ENCODE results near the gene SLC51B. TPM values are rescaled to one million over a fixed set of nuclear protein-coding genes. Genes with fewer than 3 reads are reported as not detected.
A peak's percentile ranks its signal among the peaks of the same experiment; 100 is the strongest.
"Not testable (repeated sequence)": the region's sequence is repeated elsewhere in the genome, so short reads cannot be mapped to it uniquely, and the experiment has no call there.

The SLC51B gene
- total RNA-seq, 1 experiment from 2014 or later = not detected

DNA sequence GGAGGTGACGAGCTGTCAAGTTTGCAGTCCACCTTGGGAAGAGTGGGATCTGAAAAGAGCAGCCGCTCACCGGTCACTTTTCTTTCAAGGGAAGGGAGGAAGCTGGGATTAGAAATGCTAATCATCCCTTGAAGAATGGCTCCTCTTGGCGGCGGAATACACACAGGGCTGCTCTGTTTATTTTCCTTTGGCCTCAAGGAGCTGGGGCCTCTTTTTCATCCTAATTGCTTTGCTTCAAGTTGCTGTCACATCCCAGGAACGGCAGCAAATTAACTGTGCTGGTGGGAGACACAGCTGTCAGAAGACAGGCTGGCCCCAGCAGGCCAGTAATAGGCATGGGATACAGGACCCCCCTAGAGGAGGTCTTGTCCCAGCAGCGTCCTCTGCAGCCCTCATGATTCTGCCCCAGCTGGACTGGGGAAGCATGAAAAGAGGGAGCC, 38.1 kb downstream of the SLC51B start:
- DNase-seq (ENCODE audit: low read depth) = peak; percentile 37

DNA sequence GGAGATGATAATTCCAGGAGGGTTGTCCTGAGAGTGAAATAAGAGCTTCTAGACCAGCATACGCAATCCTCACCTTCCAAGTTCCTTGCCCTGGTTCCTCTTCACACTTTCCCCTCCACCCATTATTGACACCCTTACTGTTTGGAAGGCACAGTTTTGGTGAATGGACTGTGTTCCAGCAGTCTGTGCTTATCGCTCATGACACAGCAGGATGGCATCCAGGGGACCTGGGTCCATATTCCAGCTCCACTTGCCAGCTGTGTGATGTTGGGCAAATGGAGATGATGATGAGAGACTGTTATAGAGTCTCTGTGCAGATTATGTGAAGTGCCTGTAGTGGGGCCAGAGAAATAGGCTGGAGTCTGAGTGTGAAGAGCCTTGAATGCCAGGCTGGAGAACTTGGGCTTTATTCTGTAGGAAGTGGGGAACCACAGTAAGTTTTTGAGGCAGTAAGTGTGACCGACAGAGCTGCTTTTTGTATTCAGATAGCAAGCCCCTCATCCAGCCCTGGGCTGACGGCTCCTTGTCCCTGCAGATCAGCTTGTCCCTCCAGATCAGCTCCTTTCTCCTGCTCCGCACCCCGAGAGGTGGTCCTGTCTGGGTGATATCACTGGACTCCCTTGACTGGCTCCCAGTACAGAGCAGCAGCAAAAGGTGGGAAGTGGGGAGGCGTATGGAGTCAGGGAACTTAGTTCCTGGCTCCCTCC, 39.5 kb downstream of the SLC51B start:
- no peak for DNase-seq (ENCODE audit: low read depth)

DNA sequence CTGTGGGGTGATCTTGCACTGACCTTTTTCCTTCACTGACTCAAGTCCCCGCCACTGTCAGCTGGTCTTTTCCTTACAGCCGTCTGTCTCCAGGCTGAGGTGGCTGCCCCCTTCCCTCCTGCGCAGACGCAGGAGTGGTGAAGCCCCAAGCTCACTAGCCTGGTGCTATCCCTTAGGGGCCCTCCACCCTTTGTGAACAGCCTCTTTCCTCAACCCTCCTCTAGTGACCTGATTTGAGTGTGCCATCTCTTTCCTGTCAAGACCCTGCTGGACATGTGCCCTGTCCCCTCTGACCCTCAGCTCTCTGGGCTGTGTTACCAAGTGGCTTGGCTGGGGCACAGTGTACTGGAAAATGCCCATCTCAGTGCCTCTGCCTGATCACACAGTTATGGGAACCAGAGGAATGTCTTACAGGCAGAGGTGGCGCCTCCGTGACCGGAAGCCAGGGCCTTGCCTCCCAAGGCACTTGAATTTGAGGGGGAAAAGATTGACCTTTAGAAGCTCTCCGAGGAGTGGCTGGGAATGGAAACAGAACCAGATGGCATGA, 40.1 kb downstream of the SLC51B start:
- no peak for DNase-seq (ENCODE audit: low read depth)

DNA sequence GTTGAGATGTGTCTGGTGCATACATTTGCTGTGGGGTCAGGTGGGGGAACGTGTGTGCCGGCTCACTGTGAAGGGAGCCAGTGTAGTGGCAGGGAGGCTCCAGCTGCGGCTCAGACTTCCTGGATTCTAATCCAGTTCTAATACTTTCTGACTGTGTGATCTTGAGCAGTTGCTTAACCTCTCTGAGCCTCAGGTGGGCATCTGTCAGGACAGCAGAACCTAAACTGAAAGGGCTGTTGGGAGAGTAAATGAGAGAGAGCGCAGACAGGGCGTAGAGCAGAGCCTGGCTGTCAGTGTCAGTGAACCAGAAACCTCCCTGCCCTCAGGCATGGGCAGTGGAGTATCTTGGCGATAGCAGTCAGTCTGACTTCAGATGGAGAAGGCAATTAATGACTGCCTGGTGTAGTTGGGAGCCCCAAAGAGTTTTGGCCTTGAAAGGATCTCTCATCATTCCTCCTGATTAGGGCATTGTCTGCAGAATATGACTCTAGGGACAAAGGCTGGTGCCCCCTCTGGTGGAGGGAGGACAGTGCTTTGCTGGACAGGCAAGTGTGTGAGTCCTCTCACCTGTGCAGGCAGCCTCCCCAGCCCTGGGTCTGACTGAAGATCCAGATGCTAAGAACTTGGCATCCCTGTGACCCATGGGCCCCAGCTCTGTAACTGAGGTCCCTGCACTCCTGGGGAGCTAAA, 40.9 kb downstream of the SLC51B start:
- DNase-seq (ENCODE audit: low read depth) = peak; percentile 22

DNA sequence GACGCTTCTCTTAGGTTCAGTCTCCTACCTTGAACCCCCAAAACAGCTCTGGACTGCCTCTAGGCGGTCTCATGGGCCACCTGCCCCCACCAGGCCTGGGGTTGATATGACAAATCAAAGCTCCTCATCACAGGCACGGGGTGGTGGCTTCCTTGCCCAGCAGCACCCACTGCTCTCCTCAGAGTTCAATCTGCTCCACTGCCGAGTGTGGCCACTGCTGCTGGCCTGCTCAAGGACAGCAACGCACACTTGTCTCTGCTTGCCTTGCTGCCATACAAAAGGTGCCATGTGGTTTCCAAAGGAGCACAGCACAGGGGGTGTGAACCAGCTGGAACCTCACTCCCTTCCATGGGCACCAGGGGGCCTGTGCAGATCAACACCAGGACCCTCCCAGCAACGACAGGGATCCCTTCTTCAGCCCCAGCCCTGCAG, 41.5 kb downstream of the SLC51B start:
- DNase-seq (ENCODE audit: low read depth) = no peak

DNA sequence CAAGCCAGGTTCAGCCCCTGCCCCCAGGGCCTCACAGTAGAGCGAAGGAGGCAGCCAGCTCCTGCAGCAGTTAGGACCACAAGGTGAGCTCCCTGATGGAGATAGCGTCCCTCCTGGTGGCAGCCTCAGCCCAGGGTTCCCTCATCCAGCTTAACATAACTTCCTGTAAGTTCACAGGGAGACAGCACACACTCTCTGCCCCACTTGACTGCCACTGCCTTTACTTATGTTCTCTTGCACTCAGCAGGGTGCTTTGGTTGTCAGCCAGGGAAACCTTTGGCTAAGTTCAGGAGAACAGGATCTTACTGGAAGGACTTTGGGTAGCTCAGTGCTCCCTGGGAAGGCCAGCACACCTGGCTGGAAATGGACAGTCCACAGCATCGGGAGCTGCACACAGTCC, 42.2 kb downstream of the SLC51B start:
- no peak for DNase-seq (ENCODE audit: low read depth)

DNA sequence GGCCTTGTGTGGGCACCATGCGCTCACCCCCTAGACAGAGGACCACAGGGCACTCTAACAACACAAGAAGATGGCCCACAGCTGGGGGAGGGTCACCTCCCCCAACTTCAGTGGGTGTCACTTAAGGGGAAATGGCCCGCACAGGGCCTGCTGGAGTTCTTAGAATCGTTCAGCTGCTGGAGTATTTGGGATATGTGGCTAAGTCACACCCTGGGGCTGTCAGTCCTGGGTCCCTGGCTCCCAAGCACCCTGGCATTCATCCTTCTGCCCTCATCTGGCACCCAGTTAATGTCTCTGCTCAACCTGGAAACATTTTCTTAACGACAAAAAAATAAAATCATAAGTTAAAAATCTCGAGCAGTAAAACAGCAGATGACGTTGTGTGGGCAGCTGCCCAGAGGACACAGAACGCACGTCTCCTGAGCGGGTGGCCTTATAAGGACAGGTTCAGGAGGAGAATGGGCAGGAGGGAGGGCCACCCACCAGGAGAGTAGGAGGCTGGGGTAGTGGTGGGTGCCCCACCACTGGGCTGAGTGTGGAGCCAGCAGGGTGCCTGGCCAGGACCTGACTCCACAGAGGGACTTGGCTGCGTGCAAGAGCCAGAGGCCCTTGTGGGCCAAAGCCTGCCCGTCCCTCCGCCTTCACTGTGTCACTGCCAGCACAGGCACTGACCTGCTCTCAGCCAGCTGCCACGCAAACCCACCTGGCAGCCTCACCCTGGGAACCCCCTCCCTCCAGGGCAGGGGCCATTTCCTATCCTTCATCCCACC, 42.9 kb downstream of the SLC51B start:
- no peak for DNase-seq (ENCODE audit: low read depth)

DNA sequence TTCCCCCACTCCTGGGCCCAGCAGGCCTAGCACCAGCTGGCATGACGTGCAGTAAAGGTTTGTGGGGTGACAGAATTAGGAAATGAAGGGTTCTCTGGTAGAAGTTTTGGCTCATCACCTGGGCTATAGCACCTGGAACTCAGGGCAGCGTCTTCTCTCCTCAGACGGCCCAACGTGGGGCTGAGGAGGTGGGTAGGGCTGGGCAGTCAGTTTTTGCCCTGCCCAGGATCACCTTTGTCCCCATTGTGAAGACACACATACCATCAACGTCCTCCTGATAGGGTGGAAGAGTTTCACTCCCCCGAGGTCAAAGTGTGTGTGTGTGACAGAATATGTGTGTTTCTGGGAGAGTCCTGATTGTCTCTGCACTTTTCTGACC, 43.4 kb downstream of the SLC51B start:
- DNase-seq (ENCODE audit: low read depth) = no peak

DNA sequence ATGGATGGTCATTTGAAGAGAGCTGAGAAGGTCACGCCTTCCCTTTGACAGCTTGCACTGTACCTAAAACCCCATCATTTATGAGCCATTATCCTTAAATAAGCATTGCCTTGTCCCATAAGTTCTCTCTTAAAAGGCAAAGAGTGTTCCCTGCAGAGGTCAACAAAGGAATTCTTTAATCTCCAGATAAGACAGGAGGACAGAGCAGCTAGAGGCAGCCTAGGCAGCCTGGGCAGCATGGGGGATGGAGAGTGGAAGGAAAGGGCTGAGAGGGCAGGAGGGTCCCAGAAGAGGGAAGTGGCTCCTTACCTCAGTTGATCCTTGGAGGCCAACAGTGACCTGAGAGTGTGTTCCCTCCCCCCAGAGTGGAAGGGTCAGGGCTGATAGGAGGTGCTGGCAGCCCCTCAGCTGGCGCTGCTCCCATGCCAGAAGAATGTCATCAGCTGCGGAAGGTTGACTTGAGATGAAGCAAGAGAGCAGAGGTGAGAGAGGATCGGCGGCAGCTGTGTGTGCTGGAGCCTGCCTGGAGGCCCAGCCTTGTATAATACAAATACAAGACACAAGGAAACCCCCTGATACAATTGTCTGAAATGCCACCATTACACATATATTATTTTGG, 44.1 kb downstream of the SLC51B start:
- DNase-seq (ENCODE audit: low read depth) = no peak

DNA sequence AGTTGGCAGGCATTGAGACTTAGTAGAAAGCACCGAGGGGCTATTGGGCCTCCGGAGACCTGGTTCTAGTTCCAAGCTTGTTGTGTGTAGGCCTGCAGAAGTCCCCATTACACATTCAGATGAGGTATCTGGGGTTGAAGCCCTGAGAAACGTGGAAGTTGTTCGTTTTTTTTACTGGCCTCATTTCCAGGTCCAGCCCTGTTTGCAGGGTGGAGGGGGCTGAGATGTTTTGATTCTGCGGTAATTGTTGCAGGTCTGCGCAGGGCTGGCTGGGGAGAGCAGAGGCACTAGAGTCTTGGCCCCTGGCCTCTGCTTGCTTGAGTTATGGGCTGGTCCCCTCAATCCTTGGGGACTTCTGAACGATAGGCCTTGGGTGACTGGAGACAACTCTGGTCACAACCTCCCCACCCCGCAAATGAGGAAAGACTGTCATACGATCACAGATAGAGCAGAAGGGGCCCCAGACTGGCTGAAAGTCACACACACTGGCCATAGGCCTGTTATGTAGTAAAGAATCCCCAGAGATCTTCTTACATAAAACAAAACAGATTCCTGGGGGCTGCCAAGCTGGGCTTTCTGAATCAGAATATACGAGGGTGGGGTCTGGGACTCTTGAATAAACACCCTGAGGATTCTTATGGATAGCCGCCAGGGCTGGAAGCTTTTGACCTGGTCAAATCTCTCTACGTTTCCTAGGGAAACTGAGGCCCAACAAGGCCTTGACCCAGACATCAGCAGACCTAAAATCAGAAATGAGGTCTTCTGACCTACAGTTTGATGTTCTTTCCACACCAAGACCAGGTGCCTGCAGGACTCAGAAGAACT, 47.0 kb downstream of the SLC51B start:
- no peak for DNase-seq (ENCODE audit: low read depth)

DNA sequence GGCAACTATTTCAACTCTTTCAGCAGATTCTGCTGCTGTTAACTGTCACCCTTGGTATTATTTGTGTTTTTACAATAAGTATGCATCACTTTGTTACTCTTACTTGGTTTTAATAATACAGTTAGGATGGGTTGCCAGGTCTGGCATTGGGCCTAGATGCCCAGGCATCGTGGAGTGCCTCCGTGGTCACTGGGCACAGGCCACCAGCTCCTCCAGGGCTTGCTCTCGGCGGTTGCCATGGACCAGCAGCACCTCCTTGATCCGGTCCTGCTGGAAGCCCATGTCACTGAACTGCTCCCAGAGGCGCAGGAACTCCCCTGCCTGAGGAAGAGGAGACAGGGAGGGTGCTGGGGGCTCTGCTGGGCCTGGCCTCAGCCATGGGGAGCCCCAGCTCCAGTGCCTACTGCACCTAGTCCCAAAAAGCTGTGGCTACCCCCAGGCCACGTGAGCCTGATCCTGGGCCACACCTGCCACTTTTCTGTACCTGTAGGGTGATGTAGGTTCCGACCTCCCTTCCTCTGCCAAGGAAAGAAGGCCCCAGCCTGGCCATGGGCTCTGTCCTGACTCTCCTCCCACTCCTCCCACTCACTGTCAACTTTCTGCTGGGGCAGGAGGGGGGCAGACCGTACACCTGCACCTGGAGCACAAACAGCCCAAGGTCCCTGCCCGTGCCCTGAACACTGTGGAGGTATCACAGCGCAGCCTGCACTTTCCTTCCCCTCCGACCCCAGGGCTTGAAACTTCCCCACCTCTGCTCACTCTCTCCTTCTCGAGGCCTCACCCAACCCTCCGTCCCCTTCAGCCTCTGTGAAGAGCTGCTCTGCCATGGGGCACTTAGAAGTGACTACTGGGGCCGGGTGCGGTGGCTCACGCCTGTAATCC, 48.0 kb downstream of the SLC51B start:
- DNase-seq (ENCODE audit: low read depth) = no peak

DNA sequence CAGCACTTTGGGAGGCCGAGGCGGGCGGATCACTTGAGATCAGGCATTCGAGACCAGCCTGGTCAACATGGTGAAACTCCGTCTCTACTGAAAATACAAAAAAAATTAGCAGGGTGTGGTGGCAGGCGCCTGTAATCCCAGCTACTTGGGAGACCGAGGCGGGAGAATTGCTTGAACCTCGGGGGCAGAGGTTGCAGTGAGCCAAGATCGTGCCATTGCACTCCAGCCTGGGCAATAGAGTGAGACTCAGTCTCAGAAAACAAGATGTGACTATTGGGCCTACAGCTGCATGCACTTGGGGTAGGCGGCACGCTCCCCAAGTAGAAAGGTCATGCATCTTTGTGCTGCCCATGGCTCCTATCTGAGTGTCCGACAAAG, 48.6 kb downstream of the SLC51B start:
- DNase-seq (ENCODE audit: low read depth) = not testable (repeated sequence)

DNA sequence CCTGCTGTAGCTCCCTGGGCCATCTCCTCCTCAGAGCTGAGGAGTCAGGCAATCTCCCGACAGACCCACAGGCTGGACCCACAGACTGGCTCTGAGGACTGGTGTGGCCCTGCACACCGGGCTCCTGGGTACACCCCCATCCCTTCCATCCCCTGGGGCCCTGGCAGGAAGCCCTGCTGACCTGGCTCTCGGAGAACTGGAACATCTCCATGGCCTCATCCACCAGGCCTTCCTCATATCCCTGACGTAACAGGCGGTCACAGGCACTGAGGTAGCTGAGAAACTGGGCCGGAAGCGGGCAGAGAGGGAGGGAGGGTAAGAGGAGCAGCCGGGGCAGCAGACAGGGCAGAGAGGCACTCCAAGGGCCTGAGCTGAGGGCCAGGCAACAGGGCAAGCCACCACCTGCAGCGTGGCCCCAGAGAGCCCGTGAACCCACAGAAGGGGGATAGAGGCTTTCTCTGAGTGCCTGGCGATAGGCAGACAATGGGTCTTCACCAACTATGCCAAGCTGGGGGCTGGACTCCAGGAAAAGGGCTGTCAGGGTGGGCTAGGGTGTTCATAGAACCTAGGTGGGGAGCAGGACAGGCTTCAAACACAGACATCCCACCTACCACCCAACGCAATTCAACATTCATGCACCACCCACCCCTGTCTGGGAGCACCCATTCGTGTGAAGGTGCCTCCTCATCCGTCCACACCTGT, 49.3 kb downstream of the SLC51B start:
- DNase-seq (ENCODE audit: low read depth) = no peak

DNA sequence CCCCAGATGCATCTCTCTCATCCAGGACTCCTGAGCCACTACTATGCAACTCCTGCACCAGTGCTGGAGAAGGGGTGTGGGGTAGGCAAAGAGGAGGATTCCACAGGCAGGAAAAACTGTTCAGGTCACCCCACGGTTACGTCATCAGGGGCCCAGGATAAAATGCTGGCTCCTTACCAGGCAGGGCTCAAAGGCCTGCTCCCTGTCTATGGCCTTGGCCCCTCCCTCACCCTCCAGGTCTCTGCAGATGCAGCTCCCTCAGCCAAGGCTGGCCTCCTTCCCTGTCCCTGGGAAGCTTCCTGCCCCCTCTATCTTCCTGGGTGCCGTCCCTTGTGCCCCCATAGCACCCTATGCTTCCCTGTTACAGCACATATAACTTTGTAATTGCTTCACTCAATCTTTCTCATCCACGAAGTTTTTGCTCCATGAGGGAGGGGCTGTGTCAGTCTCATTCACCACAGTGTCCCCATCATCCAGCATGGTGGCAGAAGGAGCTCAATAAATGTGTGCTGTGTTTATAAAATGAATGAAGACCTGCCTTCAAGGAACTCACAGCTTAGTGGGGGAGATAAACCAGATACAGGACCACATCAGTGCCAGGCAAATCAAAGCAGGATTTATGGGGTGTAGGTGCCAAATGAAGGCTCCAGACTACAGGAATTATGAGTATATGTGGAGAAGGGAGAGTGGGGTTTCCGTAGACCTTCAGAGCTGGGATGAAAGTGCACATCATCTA, 50.0 kb downstream of the SLC51B start:
- DNase-seq (ENCODE audit: low read depth) = no peak

DNA sequence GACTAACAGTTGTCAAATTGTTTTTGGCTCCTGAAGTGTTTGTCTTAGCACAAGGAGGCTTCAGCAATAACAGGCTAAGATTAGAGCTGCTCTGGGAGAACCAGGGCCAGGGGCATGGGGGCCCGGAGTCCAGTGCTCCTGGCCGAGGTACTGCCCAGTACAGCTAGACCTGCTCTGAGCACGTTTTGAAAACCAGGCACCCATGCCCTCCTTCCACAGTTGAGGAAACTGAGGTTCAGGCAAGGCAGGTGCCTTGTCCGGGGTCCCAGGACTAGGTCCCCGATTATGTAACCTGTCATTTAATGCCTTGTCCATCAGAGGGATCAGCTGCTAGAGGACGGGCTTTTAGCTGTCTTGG, 50.5 kb downstream of the SLC51B start:
- DNase-seq (ENCODE audit: low read depth) = no peak

DNA sequence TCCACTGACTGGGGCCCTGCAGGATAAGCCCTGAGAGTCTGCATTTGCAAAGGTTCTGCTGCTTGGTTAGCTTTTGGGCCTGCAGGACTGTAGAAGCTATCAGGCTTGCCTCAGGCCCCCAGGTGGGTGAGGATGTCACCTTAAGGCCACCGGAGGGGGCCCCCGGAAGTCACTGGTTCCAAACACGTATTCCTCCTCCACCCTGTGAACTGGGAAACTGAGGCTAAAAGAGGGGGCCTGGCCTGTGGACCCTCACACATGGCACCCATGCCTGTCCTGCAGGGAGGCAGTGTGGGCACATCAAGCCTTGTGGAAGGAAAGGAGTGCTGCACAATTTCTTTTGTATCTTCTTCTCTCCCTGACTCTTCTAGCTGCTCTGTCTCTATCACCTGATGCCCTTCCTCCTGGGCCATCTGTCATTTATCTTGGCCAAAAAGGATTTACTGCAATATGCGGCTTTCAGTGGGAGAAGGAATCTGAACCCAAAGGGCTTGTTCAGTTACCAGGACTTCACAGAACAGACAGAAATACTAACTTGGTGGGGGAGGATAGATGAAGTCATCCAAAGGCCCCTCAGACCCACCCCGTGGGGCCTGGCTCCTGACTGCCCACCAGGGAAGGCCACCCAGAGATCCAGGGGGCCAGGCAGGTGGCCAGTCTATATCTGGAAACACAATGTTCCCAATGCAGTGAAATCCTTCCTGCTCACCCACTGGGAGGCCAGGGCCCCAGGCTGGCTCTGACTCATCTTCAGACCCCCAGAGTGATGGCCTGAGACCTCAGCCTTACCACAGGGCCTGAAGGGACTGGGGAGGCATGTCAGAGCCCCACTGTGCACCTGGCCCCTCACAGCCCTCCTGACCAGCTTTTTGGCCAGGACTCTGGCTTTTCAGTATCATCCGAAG, 51.5 kb downstream of the SLC51B start:
- peak; percentile 18 for DNase-seq (ENCODE audit: low read depth)

DNA sequence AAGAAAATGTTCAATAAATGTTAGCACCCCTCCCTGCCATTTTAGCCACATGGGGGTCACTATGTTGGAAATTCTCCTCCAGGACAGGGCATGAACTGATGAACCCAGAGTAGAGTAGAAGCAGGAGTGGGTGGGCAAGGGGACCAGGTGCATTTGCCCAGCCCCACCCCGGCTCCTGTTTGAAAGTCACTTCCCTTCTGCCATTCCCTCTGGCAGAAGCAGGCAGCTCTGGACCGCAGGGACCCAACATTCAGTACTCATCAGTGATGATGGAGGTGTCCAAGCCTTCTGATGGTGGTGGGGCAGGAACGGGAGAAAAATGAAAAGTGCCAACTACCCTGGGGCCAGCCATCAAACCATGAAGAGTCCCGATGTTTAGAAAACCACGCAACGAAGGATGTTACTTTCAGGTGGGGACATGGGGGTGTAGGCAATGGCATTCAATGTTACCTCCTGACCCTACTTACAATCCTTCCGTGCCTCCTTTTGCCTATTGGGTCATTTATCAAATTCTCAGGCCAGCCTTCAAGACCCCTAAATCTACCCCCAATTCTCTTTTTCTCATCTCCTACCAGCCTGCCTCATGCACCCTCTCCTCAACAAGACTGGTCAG, 52.6 kb downstream of the SLC51B start:
- no peak for DNase-seq (ENCODE audit: low read depth)

Data from Daoy (cell line).